Measurements from ENCODE around the gene SNAPC1. TPM values are rescaled to one million over a fixed set of nuclear protein-coding genes. Genes with fewer than 3 reads are reported as not detected.

SNAPC1 gene
- total RNA-seq, 4 donors from 2014 or later = 2.0 to 3.7 (median 3.0) TPM

- no peak overlapping the region for H3K27ac ChIP-seq
- TF ChIP-seq POLR2A (IDR thresholded peaks at IDR 0.05) (no peak), CTCF (IDR thresholded peaks at IDR 0.05 in 4 of 5, conservative IDR thresholded peaks at IDR 0.05 in 1 of 5) (no peak)
- in situ Hi-C loops (cut with MboI; ENCODE audit: low sequenced_read_pairs in 4 of 4) = loop anchor here in 3 of 4 donors (10.0 to 25.0 kb wide), 3 partner anchors 262 to 440 kb away; partner anchors contain the start of gene TMEM30B (in 2 of the 3)
- H3K9me3 ChIP-seq = no peaks in the 10 kb centered on the region
- peaks cover 0 to 40% of the 10 kb centered on the region in 2 donors for H3K36me3 ChIP-seq
- ATAC-seq (no peak), DNase-seq (no peak)
- H3K27me3 ChIP-seq = no peaks in the 10 kb centered on the region
- intact Hi-C loops (cut with DNase I; ENCODE audit: low total_unique reads) = no loop called here
- H3K4me3 ChIP-seq = no peak overlapping the region
- H3K4me1 ChIP-seq = no peaks in the 10 kb centered on the region
Measured at GRCh38 chr14:61726778-61727658, 35.2 kb upstream of the SNAPC1 start.

- Histone ChIP-seq H3K27me3 (no peaks in the 10 kb centered on the region), H3K4me1 (no peaks in the 10 kb centered on the region), H3K27ac (no peak overlapping the region), H3K4me3 (no peak overlapping the region), H3K9me3 (no peaks in the 10 kb centered on the region), H3K36me3 (peaks cover 0 to 41% of the 10 kb centered on the region in 2 donors)
- in situ Hi-C loops (cut with MboI; ENCODE audit: low sequenced_read_pairs in 4 of 4) (loop anchor here in 3 of 4 donors (5.0 to 25.0 kb wide), 4 partner anchors 259 to 444 kb away; partner anchors contain the start of gene TMEM30B (in 2 of the 3)), intact Hi-C loops (cut with DNase I; ENCODE audit: low total_unique reads) (loop anchor here (2.0 to 10.0 kb wide), 2 partner anchors 104 to 268 kb away; no protein-coding TSS in a partner anchor)
- ATAC-seq (no peak), DNase-seq (no peak)
- TF ChIP-seq POLR2A (IDR thresholded peaks at IDR 0.05) (no peak), CTCF (IDR thresholded peaks at IDR 0.05 in 4 of 5, conservative IDR thresholded peaks at IDR 0.05 in 1 of 5) (peak in 4 of 5 experiments; percentile 20 to 49 (median 40))
Measured at GRCh38 chr14:61730756-61731373, 31.4 kb upstream of the SNAPC1 start.

DNA sequence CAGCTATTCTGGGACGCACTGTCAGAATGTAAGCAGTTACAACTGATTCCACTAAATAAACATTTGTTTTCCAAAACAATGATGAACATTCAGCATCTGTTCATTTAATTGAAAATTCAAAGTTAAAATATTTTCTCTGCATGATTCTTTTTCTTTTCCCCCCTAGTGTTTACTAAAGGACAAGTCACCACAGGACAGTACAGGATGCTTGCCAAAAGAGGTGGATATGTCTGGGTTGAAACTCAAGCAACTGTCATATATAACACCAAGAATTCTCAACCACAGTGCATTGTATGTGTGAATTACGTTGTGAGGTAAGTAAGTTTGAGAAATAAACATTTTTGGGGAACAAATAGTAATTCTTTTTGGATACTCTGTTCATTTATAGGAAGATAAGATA is 28.2 kb upstream of the SNAPC1 start:
- intact Hi-C loops (cut with DNase I; ENCODE audit: low total_unique reads) = loop anchor here (10.0 kb wide), 1 partner anchor 101 kb away; no protein-coding TSS in a partner anchor
- DNase-seq (no peak), ATAC-seq (no peak)
- TF ChIP-seq POLR2A (IDR thresholded peaks at IDR 0.05) (no peak), CTCF (IDR thresholded peaks at IDR 0.05 in 4 of 5, conservative IDR thresholded peaks at IDR 0.05 in 1 of 5) (no peak)
- H3K36me3 ChIP-seq = peaks cover 0 to 55% of the 10 kb centered on the region in 2 donors
- no peak overlapping the region for H3K27ac ChIP-seq
- in situ Hi-C loops (cut with MboI; ENCODE audit: low sequenced_read_pairs in 4 of 4) = loop anchor here in 3 of 4 donors (5.0 to 25.0 kb wide), 4 partner anchors 262 to 447 kb away; partner anchors contain the start of gene TMEM30B (in 2 of the 3)
- H3K4me1 ChIP-seq = no peaks in the 10 kb centered on the region
- H3K4me3 ChIP-seq = no peak overlapping the region
- H3K27me3 ChIP-seq = no peaks in the 10 kb centered on the region
- H3K9me3 ChIP-seq = no peaks in the 10 kb centered on the region

- H3K36me3 ChIP-seq = peaks cover 0 to 66% of the 10 kb centered on the region in 2 donors
- H3K27ac ChIP-seq = no peak overlapping the region
- DNase-seq = no peak
- in situ Hi-C loops (cut with MboI; ENCODE audit: low sequenced_read_pairs in 4 of 4) = loop anchor here in 2 of 4 donors (10.0 to 25.0 kb wide), 3 partner anchors 272 to 449 kb away; partner anchors contain the start of gene TMEM30B (in 2 of the 2)
- H3K4me1 ChIP-seq = no peaks in the 10 kb centered on the region
- intact Hi-C loops (cut with DNase I; ENCODE audit: low total_unique reads) = loop anchor here (10.0 kb wide), 1 partner anchor 98 kb away; no protein-coding TSS in a partner anchor
- ATAC-seq = no peak
- no peak overlapping the region for H3K4me3 ChIP-seq
- no peaks in the 10 kb centered on the region for H3K27me3 ChIP-seq
- no peaks in the 10 kb centered on the region for H3K9me3 ChIP-seq
- TF ChIP-seq POLR2A (IDR thresholded peaks at IDR 0.05) (no peak), CTCF (IDR thresholded peaks at IDR 0.05 in 4 of 5, conservative IDR thresholded peaks at IDR 0.05 in 1 of 5) (no peak)
Measured at GRCh38 chr14:61736751-61737150, 25.5 kb upstream of the SNAPC1 start.
